Cardiac septum (tissue), 1 donor: ENCODE measurements around the gene GFPT2. TPM values are rescaled to one million over a fixed set of nuclear protein-coding genes. Genes with fewer than 3 reads are reported as not detected.
"Not testable (repeated sequence)": the region's sequence is repeated elsewhere in the genome, so short reads cannot be mapped to it uniquely, and the experiment has no call there.

Experiments used
- DNase-seq: peaks from one replicate; pipeline ENCODE4 v3.0.0-alpha.2; 2020; ENCODE audit warnings: low spot score
- intact Hi-C: fragments of 100-400 bp; cut with DNase I; formaldehyde crosslinking; loops from one replicate; pipeline ENCODE4 v1.14.0; 2022
- total RNA-seq: library from RNA; stranded (reverse); fragmentation: NEBNext Ultra II Directional; extraction: Animal tissue kit (Norgen Biotek cat#: 25700); gene quantifications from one replicate; pipeline ENCODE4 v1.2.1, GENCODE V29; 2021
- donor health status: DM: no; HTN: no; CAD: no.

GFPT2 gene
- total RNA-seq, 1 donor from 2014 or later = 12.9 TPM

GRCh38 chr5:180315762-180316212 lies 37.3 kb downstream of the GFPT2 start:
- peak; percentile 86 for DNase-seq
- intact Hi-C loops = no loop called here

GRCh38 chr5:180313677-180314505 lies 39.2 kb downstream of the GFPT2 start:
- peak; percentile 83 for DNase-seq
- intact Hi-C loops = no loop called here

- DNase-seq = no peak
These were observed 41.9 kb downstream of the GFPT2 start for GRCh38 chr5:180311216-180311615.

GRCh38 chr5:180306796-180307195 lies 46.3 kb downstream of the GFPT2 start:
- peak; percentile 60 for DNase-seq
- intact Hi-C loops = no loop called here

More at GRCh38 chr5:180311216-180311615, 41.9 kb downstream of the GFPT2 start:
- intact Hi-C loops = no loop called here

- intact Hi-C loops = no loop called here
- DNase-seq = peak; percentile 51
These were observed 47.7 kb downstream of the GFPT2 start for GRCh38 chr5:180305481-180305880.

- intact Hi-C loops = no loop called here
- peak; percentile 70 for DNase-seq
These were observed 48.4 kb downstream of the GFPT2 start for GRCh38 chr5:180304431-180305375.

- intact Hi-C loops = no loop called here
- peak; percentile 63 for DNase-seq
These were observed 49.2 kb downstream of the GFPT2 start for GRCh38 chr5:180304016-180304292.

- intact Hi-C loops = no loop called here
- no peak for DNase-seq
These were observed 49.7 kb downstream of the GFPT2 start for GRCh38 chr5:180303226-180304015.

GRCh38 chr5:180302256-180302655 lies 50.9 kb downstream of the GFPT2 start:
- DNase-seq = no peak
- intact Hi-C loops = no loop called here

- DNase-seq = peak; percentile 56
- intact Hi-C loops = no loop called here
These were observed 51.9 kb downstream of the GFPT2 start for GRCh38 chr5:180301253-180301652.

GRCh38 chr5:180299526-180299925 lies 53.6 kb downstream of the GFPT2 start:
- intact Hi-C loops = no loop called here

GRCh38 chr5:180299014-180299413 lies 54.1 kb downstream of the GFPT2 start:
- DNase-seq, intact Hi-C loops: not testable (repeated sequence)

More at GRCh38 chr5:180299526-180299925, 53.6 kb downstream of the GFPT2 start:
- DNase-seq = no peak

- no peak for DNase-seq
- intact Hi-C loops = no loop called here
These were observed 55.4 kb downstream of the GFPT2 start for GRCh38 chr5:180297587-180298282.

GRCh38 chr5:180296771-180297170 lies 56.4 kb downstream of the GFPT2 start:
- DNase-seq = no peak
- intact Hi-C loops = no loop called here

- intact Hi-C loops = loop anchor here (1.0 to 5.0 kb wide), 2 partner anchors 32 to 176 kb away; no protein-coding TSS in a partner anchor
- DNase-seq = no peak
These were observed 58.1 kb downstream of the GFPT2 start for GRCh38 chr5:180294913-180295555.

GRCh38 chr5:180294411-180294810 lies 58.7 kb downstream of the GFPT2 start:
- DNase-seq = no peak
- intact Hi-C loops = loop anchor here (1.0 to 5.0 kb wide), 2 partner anchors 33 to 177 kb away; no protein-coding TSS in a partner anchor

- intact Hi-C loops = loop anchor here (5.0 kb wide), 1 partner anchor 35 kb away; no protein-coding TSS in a partner anchor
- DNase-seq = peak; percentile 93
These were observed 60.9 kb downstream of the GFPT2 start, which contains the start of gene MAPK9 for GRCh38 chr5:180291943-180292831. TSS of gene MAPK9 (minus strand) at chr5:180292083. CDS start at chr5:180280561, 11,522 bp downstream.
